NCI-H128 (cell line): ENCODE measurements around the gene TSPAN3.

ENCODE experiments used
- DNase-seq: peaks from one replicate; lab custom pipeline; 2025; ENCODE audit not compliant: unreplicated experiment; lab: John Stamatoyannopoulos, UW

Gene TSPAN3

GRCh38 chr15:77085297-77085696 is 14.4 kb upstream of the TSPAN3 start:
- DNase-seq: no peak

GRCh38 chr15:77084436-77084835 is 13.5 kb upstream of the TSPAN3 start:
- no peak for DNase-seq

GRCh38 chr15:77083381-77084160 is 12.7 kb upstream of the TSPAN3 start:
- peak; percentile 40 for DNase-seq

GRCh38 chr15:77081971-77082370 is 11.1 kb upstream of the TSPAN3 start:
- no peak for DNase-seq

GRCh38 chr15:77076323-77076915 is 5.5 kb upstream of the TSPAN3 start:
- DNase-seq: no peak

- DNase-seq: no peak
Observed at GRCh38 chr15:77075528-77075927, 4.6 kb upstream of the TSPAN3 start.

GRCh38 chr15:77074350-77074749 is 3.4 kb upstream of the TSPAN3 start:
- no peak for DNase-seq

GRCh38 chr15:77071305-77072223 is 655 bp upstream of the TSPAN3 start:
- no peak for DNase-seq

GRCh38 chr15:77070180-77070494 is 772 bp downstream of the TSPAN3 start:
- no peak for DNase-seq

- no peak for DNase-seq
Observed at GRCh38 chr15:77069521-77070121, 1.3 kb downstream of the TSPAN3 start.

- DNase-seq: no peak
Observed at GRCh38 chr15:77068633-77069032, 2.3 kb downstream of the TSPAN3 start.

- no peak for DNase-seq
Observed at GRCh38 chr15:77067691-77068367, 3.1 kb downstream of the TSPAN3 start.

GRCh38 chr15:77066971-77067690 is 3.8 kb downstream of the TSPAN3 start:
- DNase-seq: no peak

- no peak for DNase-seq
Observed at GRCh38 chr15:77064539-77065308, 6.2 kb downstream of the TSPAN3 start.

GRCh38 chr15:77064063-77064462 is 6.8 kb downstream of the TSPAN3 start:
- no peak for DNase-seq

- DNase-seq: no peak
Observed at GRCh38 chr15:77063249-77063648, 7.7 kb downstream of the TSPAN3 start.

- DNase-seq: no peak
Observed at GRCh38 chr15:77060546-77060945, 10.4 kb downstream of the TSPAN3 start.

GRCh38 chr15:77059786-77060361 is 11.0 kb downstream of the TSPAN3 start:
- DNase-seq: no peak

GRCh38 chr15:77058468-77058867 is 12.4 kb downstream of the TSPAN3 start:
- no peak for DNase-seq
